K562 (cell line): Measurements from ENCODE around the gene TSPAN11. TPM values are rescaled to one million over a fixed set of nuclear protein-coding genes. Genes with fewer than 3 reads are reported as not detected.
"Not testable (repeated sequence)": the region's sequence is repeated elsewhere in the genome, so short reads cannot be mapped to it uniquely, and the experiment has no call there.

ENCODE experiments used
- ATAC-seq: fragments of 200-7000 bp; cut with Tn5 transposase; 3 replicates; pipeline ENCODE4 v1.9.1; 2020; ENCODE audit warnings: moderate library complexity
- BruUV-seq: library from RNA; stranded (reverse); fragments of 400-500 nt; replicated peaks from 2 replicates; lab custom pipeline; 2021; lab: Mats Ljungman, UMichigan
- CTCF ChIA-PET: fragments of 300-600 bp; formaldehyde crosslinking; extraction: SDS; loops from one replicate; lab custom pipeline; 2021; ENCODE audit warnings: low intra/inter-chr PET ratio; lab: Yijun Ruan, JAX
- POLR2A ChIA-PET: fragments of 300-600, 350-650 bp; sonication (Branson Sonifier 250); formaldehyde crosslinking; extraction: SDS; loops from one replicate; lab custom pipeline; 2021; ENCODE audit warnings: antibody characterized with exemption, inconsistent platforms; lab: Yijun Ruan, JAX
- DNase-seq, 4 experiments: peaks; one replicate each; pipeline versions ENCODE4 v3.0.0 to v3.0.0-alpha.2; 2011 to 2018; ENCODE audit warnings: low spot score in 3 of 4, mixed read lengths in 3 of 4; ENCODE audit errors: extremely low read depth in 1 of 4
- FAIRE-seq: peaks from 2 replicates; lab custom pipeline; 2011; peaks lifted over from hg19 to GRCh38; lab: Jason Lieb, UNC
- H2AFZ ChIP-seq: 2 replicates; pipeline ENCODE4 v1.6.0; 2011; ENCODE audit warnings: low read depth, low read length, control low read depth, inconsistent platforms
- H3K27ac ChIP-seq: fragments of 200-600 bp; 3 replicates; pipeline ENCODE4 v1.8.0; 2011; ENCODE audit warnings: low read depth, mild to moderate bottlenecking, control low read depth, inconsistent platforms, low read length, moderate library complexity, mixed read lengths; ENCODE audit errors: extremely low read depth
- H3K27me3 ChIP-seq, 2 experiments: fragments of 300-600 bp in 1 of 2; 2 replicates in 1 of 2; 3 replicates in 1 of 2; pipeline versions ENCODE4 v1.6.0 to v1.8.0; 2011; ENCODE audit warnings: inconsistent platforms in 2 of 2, low read length in 2 of 2, mild to moderate bottlenecking in 1 of 2, mixed read lengths in 1 of 2, moderate library complexity in 1 of 2; ENCODE audit not compliant: control insufficient read depth in 2 of 2, insufficient read depth in 2 of 2
- H3K36me3 ChIP-seq: fragments of 300-600 bp; 3 replicates; pipeline ENCODE4 v1.8.0; 2011; ENCODE audit warnings: mild to moderate bottlenecking, low read length, inconsistent platforms; ENCODE audit not compliant: control insufficient read depth, insufficient read depth
- H3K4me1 ChIP-seq, 2 experiments: fragments of 200-600 bp in 1 of 2; replicated peaks in 1 of 2; 2 replicates in 1 of 2; 3 replicates in 1 of 2; pipeline versions ENCODE4 v1.5.1 to v1.8.0; 2011; ENCODE audit warnings: inconsistent platforms in 2 of 2, low read length in 2 of 2, mild to moderate bottlenecking in 1 of 2, mixed read lengths in 1 of 2, moderate library complexity in 1 of 2; ENCODE audit not compliant: control insufficient read depth in 2 of 2, insufficient read depth in 2 of 2
- H3K4me2 ChIP-seq: 2 replicates; pipeline ENCODE4 v1.6.1; 2011; ENCODE audit warnings: low read length, control low read depth, inconsistent platforms, mixed read lengths; ENCODE audit not compliant: insufficient read depth
- H3K4me3 ChIP-seq: fragments of 200-600 bp; sonication (generic), shearing (Covaris generic); 2 replicates; pipeline ENCODE4 v1.5.1; 2016; ENCODE audit warnings: control low read depth, inconsistent platforms
- H3K79me2 ChIP-seq: fragments of 200-600 bp; 3 replicates; pipeline ENCODE4 v1.8.0; 2011; ENCODE audit warnings: low read length, inconsistent platforms; ENCODE audit not compliant: control insufficient read depth, insufficient read depth
- H3K9ac ChIP-seq, 2 experiments: 2 replicates each; pipeline versions ENCODE4 v1.6.0 to v1.6.1; 2011; ENCODE audit warnings: low read depth in 2 of 2, low read length in 2 of 2, control low read depth in 1 of 2, inconsistent platforms in 1 of 2, mild to moderate bottlenecking in 1 of 2, mixed read lengths in 1 of 2; ENCODE audit not compliant: insufficient read depth in 1 of 2
- H3K9me1 ChIP-seq: one replicate; pipeline ENCODE4 v1.6.0; 2011; ENCODE audit warnings: inconsistent platforms, mild to moderate bottlenecking, low read length, moderate library complexity; ENCODE audit not compliant: control insufficient read depth, insufficient read depth
- H3K9me3 ChIP-seq: replicated peaks from 2 replicates; pipeline ENCODE4 v1.5.1; 2011; ENCODE audit warnings: low read depth, low read length, inconsistent platforms; ENCODE audit not compliant: control insufficient read depth, insufficient read depth
- H4K20me1 ChIP-seq: replicated peaks from 2 replicates; pipeline ENCODE4 v1.6.1; 2011; ENCODE audit warnings: low read length, inconsistent platforms, mixed read lengths; ENCODE audit not compliant: control insufficient read depth, insufficient read depth
- WGBS: fragments of 100-300 bp; shearing (Covaris generic); methylation state at CpG from one replicate; pipeline ENCODE4 v1.1.6; 2016; ENCODE audit warnings: low coverage, mixed read lengths; ENCODE audit not compliant: insufficient coverage; ENCODE audit errors: missing lambda C conversion rate; 5-methylcytosine and 5-hydroxymethylcytosine counted together
- in situ Hi-C: fragments of 300-500 bp; cut with MboI; formaldehyde crosslinking; loops from 4 replicates; pipeline ENCODE4 v1.15.0; 2018; ENCODE audit warnings: inconsistent platforms, mixed read lengths
- intact Hi-C: fragments of 100-400 bp; cut with micrococcal nuclease; formaldehyde crosslinking; loops from 2 replicates; pipeline ENCODE4 v1.14.2; 2022
- polyA plus RNA-seq, 8 experiments: library from polyadenylated mRNA; depleted of rRNA in 4 of 8; stranded (reverse) in 5 of 8; unstranded in 3 of 8; fragments of >200 nt; fragmentation: Nextera tagmentation in 2 of 8; fragmentation: Illumina TruSeq in 1 of 8; extraction: Ambion mirVana in 2 of 8; extraction: Trizol in 1 of 8; gene quantifications; 2 replicates each; pipeline versions ENCODE4 v1.2.1 to v1.2.3, GENCODE V29; 2011 to 2014; ENCODE audit warnings: inconsistent platforms in 1 of 8, missing spikeins in 1 of 8
- total RNA-seq, 7 experiments: library from RNA; depleted of rRNA in 6 of 7; stranded (reverse); fragments of >200 nt in 6 of 7; fragmentation: Illumina TruSeq in 2 of 7; extraction: Trizol in 2 of 7; gene quantifications; 2 replicates each; pipeline versions ENCODE4 v1.2.1 to v1.2.3, GENCODE V29; 2011 to 2021; ENCODE audit warnings: low replicate concordance in 1 of 7
- TF ChIP-seq, protein P1 (sequence below): fragments of 450-650 bp; IDR thresholded peaks from 2 replicates; pipeline ENCODE4 v1.6.1; 2017; ENCODE audit warnings: antibody characterized with exemption, mild to moderate bottlenecking
- TF ChIP-seq, protein P2 (sequence below), 3 experiments: IDR thresholded peaks in 2 of 3; conservative IDR thresholded peaks in 1 of 3; 2 replicates each; pipeline ENCODE4 v1.5.1; 2011 to 2012; ENCODE audit warnings: low read length in 3 of 3, mild to moderate bottlenecking in 3 of 3, control low read depth in 2 of 3, improper control_type of control experiment in 1 of 3, inconsistent platforms in 1 of 3, low read depth in 1 of 3, mixed read lengths in 1 of 3, moderate library complexity in 1 of 3; ENCODE audit not compliant: insufficient read depth in 2 of 3

Gene TSPAN11
- total and polyA plus RNA-seq, 9 of the 15 experiments (the other 6 are each of a cell fraction or from before 2014, with no cell fraction given) = not detected

DNA sequence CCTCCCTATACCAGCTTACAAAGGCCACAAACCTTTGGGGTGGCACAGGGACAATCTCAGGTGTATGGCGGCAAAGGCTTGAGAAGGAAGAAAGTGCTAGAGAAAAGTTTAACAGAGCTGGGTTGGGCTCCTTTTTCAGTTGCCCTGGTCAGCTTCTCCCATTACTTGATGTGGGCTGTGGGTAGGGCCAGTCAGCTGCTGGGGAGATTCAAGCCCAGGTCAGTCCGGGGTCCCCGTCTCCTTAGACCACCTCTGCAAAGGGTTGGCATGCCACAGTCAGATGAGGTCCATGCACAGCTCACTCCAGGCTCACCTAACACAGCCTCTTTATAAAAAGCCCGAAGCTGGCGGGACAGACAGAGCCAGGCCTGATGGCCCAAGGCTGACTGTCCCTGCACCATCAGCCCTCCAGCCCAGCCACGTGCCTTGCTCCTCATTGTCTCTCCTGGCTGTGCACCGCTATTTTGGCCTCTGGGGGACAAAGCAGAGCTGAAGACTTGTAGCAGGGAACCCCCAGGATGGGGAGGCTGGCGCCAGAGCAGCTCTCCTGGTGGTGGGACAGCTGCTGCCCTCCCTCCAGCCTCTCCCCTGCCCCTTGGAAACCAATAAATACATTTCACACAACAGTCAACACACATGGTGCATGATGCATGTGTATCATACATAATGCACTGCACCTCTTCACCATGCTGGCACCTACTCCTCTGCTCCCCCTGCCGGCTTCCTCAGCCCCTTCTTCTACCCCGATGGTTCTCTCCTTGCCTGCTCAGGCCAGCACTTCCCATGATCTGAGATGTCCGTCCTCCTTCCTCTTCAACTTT lies 85.4 kb downstream of the TSPAN11 start (continued):
- TF ChIP-seq, protein P1, sequence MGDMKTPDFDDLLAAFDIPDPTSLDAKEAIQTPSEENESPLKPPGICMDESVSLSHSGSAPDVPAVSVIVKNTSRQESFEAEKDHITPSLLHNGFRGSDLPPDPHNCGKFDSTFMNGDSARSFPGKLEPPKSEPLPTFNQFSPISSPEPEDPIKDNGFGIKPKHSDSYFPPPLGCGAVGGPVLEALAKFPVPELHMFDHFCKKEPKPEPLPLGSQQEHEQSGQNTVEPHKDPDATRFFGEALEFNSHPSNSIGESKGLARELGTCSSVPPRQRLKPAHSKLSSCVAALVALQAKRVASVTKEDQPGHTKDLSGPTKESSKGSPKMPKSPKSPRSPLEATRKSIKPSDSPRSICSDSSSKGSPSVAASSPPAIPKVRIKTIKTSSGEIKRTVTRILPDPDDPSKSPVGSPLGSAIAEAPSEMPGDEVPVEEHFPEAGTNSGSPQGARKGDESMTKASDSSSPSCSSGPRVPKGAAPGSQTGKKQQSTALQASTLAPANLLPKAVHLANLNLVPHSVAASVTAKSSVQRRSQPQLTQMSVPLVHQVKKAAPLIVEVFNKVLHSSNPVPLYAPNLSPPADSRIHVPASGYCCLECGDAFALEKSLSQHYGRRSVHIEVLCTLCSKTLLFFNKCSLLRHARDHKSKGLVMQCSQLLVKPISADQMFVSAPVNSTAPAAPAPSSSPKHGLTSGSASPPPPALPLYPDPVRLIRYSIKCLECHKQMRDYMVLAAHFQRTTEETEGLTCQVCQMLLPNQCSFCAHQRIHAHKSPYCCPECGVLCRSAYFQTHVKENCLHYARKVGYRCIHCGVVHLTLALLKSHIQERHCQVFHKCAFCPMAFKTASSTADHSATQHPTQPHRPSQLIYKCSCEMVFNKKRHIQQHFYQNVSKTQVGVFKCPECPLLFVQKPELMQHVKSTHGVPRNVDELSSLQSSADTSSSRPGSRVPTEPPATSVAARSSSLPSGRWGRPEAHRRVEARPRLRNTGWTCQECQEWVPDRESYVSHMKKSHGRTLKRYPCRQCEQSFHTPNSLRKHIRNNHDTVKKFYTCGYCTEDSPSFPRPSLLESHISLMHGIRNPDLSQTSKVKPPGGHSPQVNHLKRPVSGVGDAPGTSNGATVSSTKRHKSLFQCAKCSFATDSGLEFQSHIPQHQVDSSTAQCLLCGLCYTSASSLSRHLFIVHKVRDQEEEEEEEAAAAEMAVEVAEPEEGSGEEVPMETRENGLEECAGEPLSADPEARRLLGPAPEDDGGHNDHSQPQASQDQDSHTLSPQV = no peak

DNA sequence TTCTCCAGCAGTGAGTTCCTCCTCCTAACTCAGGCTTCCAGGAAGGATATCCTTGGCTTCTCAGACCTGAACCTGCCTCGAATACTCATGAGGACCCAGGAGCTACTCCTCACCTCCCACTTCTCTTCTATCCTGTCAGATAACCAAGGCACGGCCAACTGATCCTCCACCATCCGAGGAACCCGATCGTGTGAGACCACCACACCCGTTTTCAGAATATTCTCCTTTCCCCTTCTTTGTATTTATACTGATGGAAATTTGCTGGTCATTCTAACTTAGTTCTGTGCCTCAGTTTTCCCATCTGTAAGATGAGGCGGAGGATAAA lies 86.0 kb downstream of the TSPAN11 start:
- H3K4me3 ChIP-seq, H4K20me1 ChIP-seq, H3K36me3 ChIP-seq, BruUV-seq, DNase-seq, FAIRE-seq, intact Hi-C loops, H3K9ac ChIP-seq, H3K79me2 ChIP-seq, in situ Hi-C loops, H3K9me3 ChIP-seq, H2AFZ ChIP-seq, H3K4me1 ChIP-seq, H3K4me2 ChIP-seq, ATAC-seq, H3K9me1 ChIP-seq, H3K27ac ChIP-seq: not testable (repeated sequence)
- TF ChIP-seq, protein P2, sequence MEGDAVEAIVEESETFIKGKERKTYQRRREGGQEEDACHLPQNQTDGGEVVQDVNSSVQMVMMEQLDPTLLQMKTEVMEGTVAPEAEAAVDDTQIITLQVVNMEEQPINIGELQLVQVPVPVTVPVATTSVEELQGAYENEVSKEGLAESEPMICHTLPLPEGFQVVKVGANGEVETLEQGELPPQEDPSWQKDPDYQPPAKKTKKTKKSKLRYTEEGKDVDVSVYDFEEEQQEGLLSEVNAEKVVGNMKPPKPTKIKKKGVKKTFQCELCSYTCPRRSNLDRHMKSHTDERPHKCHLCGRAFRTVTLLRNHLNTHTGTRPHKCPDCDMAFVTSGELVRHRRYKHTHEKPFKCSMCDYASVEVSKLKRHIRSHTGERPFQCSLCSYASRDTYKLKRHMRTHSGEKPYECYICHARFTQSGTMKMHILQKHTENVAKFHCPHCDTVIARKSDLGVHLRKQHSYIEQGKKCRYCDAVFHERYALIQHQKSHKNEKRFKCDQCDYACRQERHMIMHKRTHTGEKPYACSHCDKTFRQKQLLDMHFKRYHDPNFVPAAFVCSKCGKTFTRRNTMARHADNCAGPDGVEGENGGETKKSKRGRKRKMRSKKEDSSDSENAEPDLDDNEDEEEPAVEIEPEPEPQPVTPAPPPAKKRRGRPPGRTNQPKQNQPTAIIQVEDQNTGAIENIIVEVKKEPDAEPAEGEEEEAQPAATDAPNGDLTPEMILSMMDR (IDR thresholded peaks at IDR 0.05 in 2 of 3, conservative IDR thresholded peaks at IDR 0.05 in 1 of 3; ENCODE audit: insufficient read depth in 2 of 3, low read depth in 1 of 3, low read length in 3 of 3) = 0 out of 6 replicates have a peak, but pooled peaks of 1 of the 3 experiments have one; percentile 16
- peaks cover 10 to 52% of the 10 kb centered on the region in 2 experiments; a peak in 4 of 5 replicates for H3K27me3 ChIP-seq
- 2% methylated on average over 6 of the region's 7 CpGs for WGBS
- CTCF ChIA-PET = interaction anchor here (1.1 kb wide), 1 partner anchor 162 kb away, joined by 4 read pairs; no protein-coding TSS in a partner anchor
- POLR2A ChIA-PET = interaction anchor here (1.1 kb wide), 1 partner anchor 14 kb away, joined by 3 read pairs; no protein-coding TSS in a partner anchor
